IPS DF 4.7 (cell line): ENCODE results near the gene LIMCH1.

Source experiments
- DNase-seq: peaks from one replicate; pipeline ENCODE4 v3.0.0-alpha.2; 2013; ENCODE audit warnings: low spot score; ENCODE audit errors: extremely low read depth

Gene LIMCH1

GRCh38 chr4:41559940-41560516 lies 22.1 kb downstream of the LIMCH1 start:
- DNase-seq = no peak

- DNase-seq = no peak
These were observed 23.3 kb downstream of the LIMCH1 start for GRCh38 chr4:41561244-41561643.

GRCh38 chr4:41567186-41567585 lies 29.2 kb downstream of the LIMCH1 start:
- no peak for DNase-seq

GRCh38 chr4:41568363-41568762 lies 30.4 kb downstream of the LIMCH1 start:
- DNase-seq = no peak

GRCh38 chr4:41569961-41570360 lies 32.0 kb downstream of the LIMCH1 start:
- no peak for DNase-seq

GRCh38 chr4:41571422-41571821 lies 33.5 kb downstream of the LIMCH1 start:
- no peak for DNase-seq

- no peak for DNase-seq
These were observed 34.6 kb downstream of the LIMCH1 start for GRCh38 chr4:41572516-41572915.

- DNase-seq = no peak
These were observed 35.0 kb downstream of the LIMCH1 start for GRCh38 chr4:41572956-41573355.

- DNase-seq = no peak
These were observed 35.6 kb downstream of the LIMCH1 start for GRCh38 chr4:41573502-41574001.

GRCh38 chr4:41575207-41575606 lies 37.2 kb downstream of the LIMCH1 start:
- DNase-seq = no peak

- no peak for DNase-seq
These were observed 37.7 kb downstream of the LIMCH1 start for GRCh38 chr4:41575665-41576064.

- no peak for DNase-seq
These were observed 41.1 kb downstream of the LIMCH1 start for GRCh38 chr4:41579043-41579442.

- DNase-seq = no peak
These were observed 41.6 kb downstream of the LIMCH1 start for GRCh38 chr4:41579526-41579925.

GRCh38 chr4:41580007-41580406 lies 42.0 kb downstream of the LIMCH1 start:
- DNase-seq = no peak

GRCh38 chr4:41586675-41587225 lies 48.8 kb downstream of the LIMCH1 start:
- DNase-seq = no peak

- no peak for DNase-seq
These were observed 49.3 kb downstream of the LIMCH1 start for GRCh38 chr4:41587286-41587685.

- no peak for DNase-seq
These were observed 52.6 kb downstream of the LIMCH1 start for GRCh38 chr4:41590591-41590990.

- DNase-seq = no peak
These were observed 56.5 kb downstream of the LIMCH1 start for GRCh38 chr4:41594432-41594831.

- DNase-seq = no peak
These were observed 59.5 kb downstream of the LIMCH1 start for GRCh38 chr4:41597494-41597893.

GRCh38 chr4:41598580-41598979 lies 60.6 kb downstream of the LIMCH1 start:
- no peak for DNase-seq

GRCh38 chr4:41599192-41599786 lies 61.3 kb downstream of the LIMCH1 start:
- no peak for DNase-seq

GRCh38 chr4:41600243-41600912 lies 62.4 kb downstream of the LIMCH1 start:
- DNase-seq = no peak
